DND-41 (cell line): ENCODE results near the gene ZNF280A.

Experiments
- ATAC-seq: fragments of 200-7000 bp; cut with Tn5 transposase; 3 replicates; pipeline ENCODE4 v1.9.1; 2021; ENCODE audit warnings: low read depth; ENCODE audit not compliant: insufficient read depth
- DNase-seq: peaks from one replicate; pipeline ENCODE4 v3.0.0-alpha.2; 2020
- H2AFZ ChIP-seq: 2 replicates; pipeline ENCODE4 v1.6.0; 2012; ENCODE audit warnings: low read depth, low read length
- H3K27ac ChIP-seq: 2 replicates; pipeline ENCODE4 v1.5.1; 2012; ENCODE audit warnings: low read length, inconsistent platforms
- H3K27me3 ChIP-seq: fragments of 200-600 bp; sonication (generic); 2 replicates; pipeline ENCODE4 v1.6.0; 2012; ENCODE audit warnings: low read length, mild to moderate bottlenecking, inconsistent platforms; ENCODE audit not compliant: insufficient read depth, poor library complexity
- H3K36me3 ChIP-seq: 2 replicates; pipeline ENCODE4 v1.5.1; 2012; ENCODE audit warnings: low read length, inconsistent platforms; ENCODE audit not compliant: insufficient read depth
- H3K4me1 ChIP-seq: 2 replicates; pipeline ENCODE4 v1.5.1; 2012; ENCODE audit warnings: mild to moderate bottlenecking, low read length; ENCODE audit not compliant: insufficient read depth
- H3K4me2 ChIP-seq: 2 replicates; pipeline ENCODE4 v1.6.0; 2012; ENCODE audit warnings: mild to moderate bottlenecking, moderate library complexity, low read length, inconsistent platforms; ENCODE audit not compliant: insufficient read depth
- H3K4me3 ChIP-seq, 2 experiments: fragments of 200-600 bp in 1 of 2; shearing (Covaris generic) in 1 of 2; 2 replicates each; pipeline ENCODE4 v1.5.1; 2012 to 2016; ENCODE audit warnings: inconsistent platforms in 2 of 2, low read length in 2 of 2, mild to moderate bottlenecking in 2 of 2, low read depth in 1 of 2, moderate library complexity in 1 of 2
- H3K79me2 ChIP-seq: 2 replicates; pipeline ENCODE4 v1.6.0; 2012; ENCODE audit warnings: low read length, inconsistent platforms; ENCODE audit not compliant: insufficient read depth
- H3K9ac ChIP-seq: 2 replicates; pipeline ENCODE4 v1.6.0; 2012; ENCODE audit warnings: low read depth, mild to moderate bottlenecking, inconsistent platforms, low read length, moderate library complexity
- H3K9me3 ChIP-seq: 2 replicates; pipeline ENCODE4 v1.5.1; 2012; ENCODE audit warnings: low read length, moderate library complexity, mild to moderate bottlenecking, inconsistent platforms; ENCODE audit not compliant: insufficient read depth, severe bottlenecking
- H4K20me1 ChIP-seq: 2 replicates; pipeline ENCODE4 v1.6.0; 2012; ENCODE audit warnings: low read length; ENCODE audit not compliant: insufficient read depth
- EZH2 ChIP-seq: IDR thresholded peaks from 3 replicates; pipeline ENCODE4 v1.6.1; 2012; ENCODE audit warnings: borderline replicate concordance, low read depth, mild to moderate bottlenecking, moderate library complexity, low read length, inconsistent platforms; ENCODE audit not compliant: severe bottlenecking
- TF ChIP-seq, protein P1 (sequence below): IDR thresholded peaks from 2 replicates; pipeline ENCODE4 v1.5.1; 2012; ENCODE audit warnings: borderline replicate concordance, low read length, moderate library complexity, mild to moderate bottlenecking; ENCODE audit not compliant: poor library complexity, severe bottlenecking; ENCODE audit errors: extremely low read depth

Gene ZNF280A

DNA sequence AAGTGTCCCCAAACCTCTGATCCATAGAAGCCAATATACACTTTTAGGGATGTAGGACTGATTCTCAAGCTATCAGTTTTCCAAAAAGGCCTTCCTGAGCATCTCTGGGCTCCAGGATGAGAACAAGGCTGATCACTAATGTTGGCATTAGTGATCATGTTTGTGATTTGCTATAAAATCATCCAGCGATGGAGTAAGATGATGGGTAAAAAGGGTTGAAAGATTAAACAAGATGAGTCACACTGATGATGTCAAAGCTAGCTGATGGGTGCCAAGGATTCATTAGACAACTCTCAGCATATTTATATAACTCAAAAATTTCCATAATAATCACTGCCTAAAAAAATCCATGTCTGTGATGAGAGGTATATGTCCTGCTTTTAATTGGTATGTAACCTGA is 54.3 kb downstream of the ZNF280A start:
- H3K79me2 ChIP-seq = no peaks in the 10 kb centered on the region
- H2AFZ ChIP-seq = no peak overlapping the region
- no peaks in the 10 kb centered on the region for H3K27me3 ChIP-seq
- TF ChIP-seq, protein P1, sequence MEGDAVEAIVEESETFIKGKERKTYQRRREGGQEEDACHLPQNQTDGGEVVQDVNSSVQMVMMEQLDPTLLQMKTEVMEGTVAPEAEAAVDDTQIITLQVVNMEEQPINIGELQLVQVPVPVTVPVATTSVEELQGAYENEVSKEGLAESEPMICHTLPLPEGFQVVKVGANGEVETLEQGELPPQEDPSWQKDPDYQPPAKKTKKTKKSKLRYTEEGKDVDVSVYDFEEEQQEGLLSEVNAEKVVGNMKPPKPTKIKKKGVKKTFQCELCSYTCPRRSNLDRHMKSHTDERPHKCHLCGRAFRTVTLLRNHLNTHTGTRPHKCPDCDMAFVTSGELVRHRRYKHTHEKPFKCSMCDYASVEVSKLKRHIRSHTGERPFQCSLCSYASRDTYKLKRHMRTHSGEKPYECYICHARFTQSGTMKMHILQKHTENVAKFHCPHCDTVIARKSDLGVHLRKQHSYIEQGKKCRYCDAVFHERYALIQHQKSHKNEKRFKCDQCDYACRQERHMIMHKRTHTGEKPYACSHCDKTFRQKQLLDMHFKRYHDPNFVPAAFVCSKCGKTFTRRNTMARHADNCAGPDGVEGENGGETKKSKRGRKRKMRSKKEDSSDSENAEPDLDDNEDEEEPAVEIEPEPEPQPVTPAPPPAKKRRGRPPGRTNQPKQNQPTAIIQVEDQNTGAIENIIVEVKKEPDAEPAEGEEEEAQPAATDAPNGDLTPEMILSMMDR = no peak
- no peak for TF ChIP-seq EZH2
- ATAC-seq = no peak
- no peak overlapping the region for H3K27ac ChIP-seq
- DNase-seq = no peak
- H3K9me3 ChIP-seq = peaks cover 6% of the 10 kb centered on the region
- no peak overlapping the region for H3K4me2 ChIP-seq
- H3K4me3 ChIP-seq = no peak overlapping the region
- H3K9ac ChIP-seq = no peak overlapping the region
- no peaks in the 10 kb centered on the region for H3K4me1 ChIP-seq
- H3K36me3 ChIP-seq = no peaks in the 10 kb centered on the region
- no peaks in the 10 kb centered on the region for H4K20me1 ChIP-seq

DNA sequence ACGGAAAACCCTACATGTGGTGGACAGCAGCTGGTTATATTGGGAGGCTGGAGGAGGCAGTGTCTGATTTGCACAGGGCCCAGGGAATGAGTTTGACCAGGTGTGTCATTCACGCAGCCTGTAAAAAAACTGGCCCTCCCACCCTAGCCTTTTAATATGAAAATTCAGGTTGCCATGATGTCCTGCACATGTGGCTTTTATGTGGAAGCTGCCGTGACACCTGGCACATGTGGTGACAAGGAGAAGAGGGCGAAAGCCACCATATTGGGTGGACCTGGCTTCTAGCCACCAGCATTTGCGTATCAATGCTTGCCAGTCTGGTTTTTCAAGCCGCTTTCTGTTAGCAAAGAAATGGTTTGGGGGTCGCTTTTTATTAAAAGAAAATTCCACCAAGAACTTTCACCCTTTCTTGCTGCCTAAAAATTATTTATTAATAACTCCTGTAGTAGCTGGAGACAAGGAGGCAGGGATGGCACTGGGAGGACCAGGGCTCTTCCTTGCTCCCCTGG is 54.9 kb downstream of the ZNF280A start:
- H3K4me1 ChIP-seq = no peaks in the 10 kb centered on the region
- DNase-seq (no peak), ATAC-seq (no peak)
- H3K9ac ChIP-seq = no peak overlapping the region
- no peaks in the 10 kb centered on the region for H3K27me3 ChIP-seq
- H3K27ac ChIP-seq = no peak overlapping the region
- no peak overlapping the region for H3K4me2 ChIP-seq
- peaks cover 9% of the 10 kb centered on the region for H3K9me3 ChIP-seq
- no peak overlapping the region for H2AFZ ChIP-seq
- H3K36me3 ChIP-seq = no peaks in the 10 kb centered on the region
- TF ChIP-seq EZH2 = no peak
- TF ChIP-seq, protein P1 = no peak
- H3K79me2 ChIP-seq = no peaks in the 10 kb centered on the region
- no peak overlapping the region for H3K4me3 ChIP-seq
- no peaks in the 10 kb centered on the region for H4K20me1 ChIP-seq

DNA sequence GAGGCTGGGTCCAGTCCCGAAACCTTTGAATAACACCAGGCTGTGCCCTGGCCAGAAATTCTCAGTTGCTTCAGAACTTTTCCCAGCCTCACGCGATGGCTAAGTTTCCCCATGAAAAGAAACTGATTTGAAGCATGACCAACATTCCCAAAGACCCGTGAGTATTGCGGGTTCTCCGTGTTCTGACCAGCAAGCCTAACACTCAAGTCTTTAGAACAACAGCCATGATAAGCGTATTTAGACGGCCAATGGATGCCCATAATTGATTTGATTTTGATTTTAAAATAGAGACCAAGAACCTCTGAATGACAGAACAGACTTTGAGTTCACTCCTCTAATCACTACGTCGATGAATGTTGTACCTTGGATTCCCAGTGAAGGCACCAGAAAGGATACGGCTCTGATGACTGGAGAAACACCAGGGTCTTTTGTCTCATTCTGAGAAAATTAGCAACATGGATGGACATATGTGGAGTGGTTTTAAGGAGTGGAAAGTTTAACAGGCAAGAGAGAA is 55.5 kb downstream of the ZNF280A start:
- TF ChIP-seq, protein P1 = no peak
- no peak for TF ChIP-seq EZH2
- ATAC-seq = no peak

More for the DNA sequence above, 55.5 kb downstream of the ZNF280A start:
- H3K9ac ChIP-seq = no peak overlapping the region
- H3K36me3 ChIP-seq = no peaks in the 10 kb centered on the region
- H4K20me1 ChIP-seq = no peaks in the 10 kb centered on the region
- no peak overlapping the region for H3K27ac ChIP-seq
- no peaks in the 10 kb centered on the region for H3K79me2 ChIP-seq
- no peak overlapping the region for H2AFZ ChIP-seq
- DNase-seq = no peak
- no peak overlapping the region for H3K4me2 ChIP-seq
- H3K4me1 ChIP-seq = no peaks in the 10 kb centered on the region
- H3K9me3 ChIP-seq = peaks cover 10% of the 10 kb centered on the region
- H3K4me3 ChIP-seq = no peak overlapping the region
- H3K27me3 ChIP-seq = no peaks in the 10 kb centered on the region
